Hepatocyte (in vitro differentiated cells): ENCODE data around the gene ARHGAP26. TPM values are rescaled to one million over a fixed set of nuclear protein-coding genes. Genes with fewer than 3 reads are reported as not detected.

Experiments
- DNase-seq: peaks from one replicate; pipeline ENCODE4 v3.0.0-alpha.2; 2016; ENCODE audit warnings: low spot score
- H2AFZ ChIP-seq: fragments of 200-600 bp; sonication (generic); 2 replicates; pipeline ENCODE4 v1.6.0; 2016; ENCODE audit warnings: antibody characterized with exemption, mild to moderate bottlenecking
- H3K27ac ChIP-seq: fragments of 200-600 bp; sonication (generic); 2 replicates; pipeline ENCODE4 v1.5.1; 2016; ENCODE audit warnings: mild to moderate bottlenecking
- H3K27me3 ChIP-seq: fragments of 200-600 bp; sonication (generic); 2 replicates; pipeline ENCODE4 v1.6.1; 2016
- H3K36me3 ChIP-seq: fragments of 200-600 bp; sonication (generic); replicated peaks from 2 replicates; pipeline ENCODE4 v1.5.1; 2016; ENCODE audit warnings: low read depth; ENCODE audit not compliant: insufficient read depth
- H3K4me1 ChIP-seq: fragments of 200-600 bp; sonication (generic); 2 replicates; pipeline ENCODE4 v1.5.1; 2016; ENCODE audit warnings: mild to moderate bottlenecking, moderate library complexity; ENCODE audit not compliant: insufficient read depth
- H3K4me2 ChIP-seq: fragments of 200-600 bp; sonication (generic); 2 replicates; pipeline ENCODE4 v1.6.0; 2016
- H3K4me3 ChIP-seq: fragments of 200-600 bp; sonication (generic); 2 replicates; pipeline ENCODE4 v1.5.1; 2016; ENCODE audit warnings: mild to moderate bottlenecking
- H3K79me2 ChIP-seq: fragments of 200-600 bp; sonication (generic); 2 replicates; pipeline ENCODE4 v1.6.0; 2017; ENCODE audit warnings: mild to moderate bottlenecking
- H3K9me2 ChIP-seq: fragments of 200-600 bp; sonication (generic); replicated peaks from 2 replicates; pipeline ENCODE4 v1.6.0; 2017; ENCODE audit warnings: mild to moderate bottlenecking; ENCODE audit not compliant: insufficient read depth
- H3K9me3 ChIP-seq: fragments of 200-600 bp; sonication (generic); 2 replicates; pipeline ENCODE4 v1.5.1; 2016; ENCODE audit warnings: low read depth, mild to moderate bottlenecking
- H4K20me1 ChIP-seq: fragments of 200-600 bp; sonication (generic); 2 replicates; pipeline ENCODE4 v1.6.0; 2016; ENCODE audit warnings: mild to moderate bottlenecking; ENCODE audit not compliant: insufficient read depth, poor library complexity, severe bottlenecking
- EZH2 ChIP-seq: fragments of 200-600 bp; sonication (generic); IDR thresholded peaks from 2 replicates; pipeline ENCODE4 v1.6.1; 2016; ENCODE audit warnings: antibody characterized with exemption, mild to moderate bottlenecking, borderline replicate concordance
- EZH2phosphoT487 ChIP-seq: fragments of 200-600 bp; sonication (generic); IDR thresholded peaks from one replicate; pipeline ENCODE4 v1.6.1; 2018; ENCODE audit warnings: antibody characterized with exemption, mild to moderate bottlenecking, low read depth, moderate library complexity; ENCODE audit not compliant: unreplicated experiment, severe bottlenecking
- WGBS: methylation state at CpG from one replicate; pipeline ENCODE4 v1.1.6; 2016; ENCODE audit warnings: low lambda C conversion rate; ENCODE audit errors: missing lambda C conversion rate; 5-methylcytosine and 5-hydroxymethylcytosine counted together
- polyA plus RNA-seq: library from polyadenylated mRNA; unstranded; fragments of >200 nt; fragmentation: Nextera tagmentation; extraction: Ambion mirVana; gene quantifications from 2 replicates; pipeline ENCODE4 v1.2.1, GENCODE V29; 2016
- total RNA-seq: library from RNA; depleted of rRNA; stranded (reverse); fragments of >200 nt; gene quantifications from 2 replicates; pipeline ENCODE4 v1.2.3, GENCODE V29; 2014
- TF ChIP-seq, protein P1 (sequence below): fragments of 200-600 bp; sonication (generic); IDR thresholded peaks from 2 replicates; pipeline ENCODE4 v1.5.1; 2016; ENCODE audit warnings: antibody characterized with exemption, mild to moderate bottlenecking; ENCODE audit not compliant: poor library complexity

The ARHGAP26 gene
- total and polyA plus RNA-seq, 2 experiments from 2014 or later = 16.5 to 19.8 TPM

GRCh38 chr5:142753116-142753631 lies 17.0 kb upstream of the ARHGAP26 start:
- Histone ChIP-seq H3K79me2 (no peaks in the 10 kb centered on the region), H3K36me3 (no peaks in the 10 kb centered on the region), H2AFZ (no peak overlapping the region), H3K4me1 (no peaks in the 10 kb centered on the region), H4K20me1 (no peaks in the 10 kb centered on the region), H3K27me3 (no peaks in the 10 kb centered on the region), H3K9me3 (no peaks in the 10 kb centered on the region), H3K4me3 (no peak overlapping the region), H3K27ac (no peak overlapping the region), H3K4me2 (no peak overlapping the region), H3K9me2 (no peaks in the 10 kb centered on the region)
- WGBS = 66% methylated on average over 3 of the region's 3 CpGs
- TF ChIP-seq EZH2 (no peak), EZH2phosphoT487 (no peak)
- TF ChIP-seq, protein P1, sequence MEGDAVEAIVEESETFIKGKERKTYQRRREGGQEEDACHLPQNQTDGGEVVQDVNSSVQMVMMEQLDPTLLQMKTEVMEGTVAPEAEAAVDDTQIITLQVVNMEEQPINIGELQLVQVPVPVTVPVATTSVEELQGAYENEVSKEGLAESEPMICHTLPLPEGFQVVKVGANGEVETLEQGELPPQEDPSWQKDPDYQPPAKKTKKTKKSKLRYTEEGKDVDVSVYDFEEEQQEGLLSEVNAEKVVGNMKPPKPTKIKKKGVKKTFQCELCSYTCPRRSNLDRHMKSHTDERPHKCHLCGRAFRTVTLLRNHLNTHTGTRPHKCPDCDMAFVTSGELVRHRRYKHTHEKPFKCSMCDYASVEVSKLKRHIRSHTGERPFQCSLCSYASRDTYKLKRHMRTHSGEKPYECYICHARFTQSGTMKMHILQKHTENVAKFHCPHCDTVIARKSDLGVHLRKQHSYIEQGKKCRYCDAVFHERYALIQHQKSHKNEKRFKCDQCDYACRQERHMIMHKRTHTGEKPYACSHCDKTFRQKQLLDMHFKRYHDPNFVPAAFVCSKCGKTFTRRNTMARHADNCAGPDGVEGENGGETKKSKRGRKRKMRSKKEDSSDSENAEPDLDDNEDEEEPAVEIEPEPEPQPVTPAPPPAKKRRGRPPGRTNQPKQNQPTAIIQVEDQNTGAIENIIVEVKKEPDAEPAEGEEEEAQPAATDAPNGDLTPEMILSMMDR = no peak
- no peak for DNase-seq

GRCh38 chr5:142754031-142754430 lies 16.1 kb upstream of the ARHGAP26 start:
- 93% methylated on average over 3 of the region's 3 CpGs for WGBS
- Histone ChIP-seq H3K27ac (no peak overlapping the region), H3K9me2 (no peaks in the 10 kb centered on the region)

GRCh38 chr5:142756576-142756975 lies 13.6 kb upstream of the ARHGAP26 start:
- Histone ChIP-seq H2AFZ (no peak overlapping the region), H3K79me2 (no peaks in the 10 kb centered on the region), H3K27me3 (no peaks in the 10 kb centered on the region), H3K27ac (no peak overlapping the region), H3K9me2 (no peaks in the 10 kb centered on the region), H3K4me3 (no peak overlapping the region), H4K20me1 (no peaks in the 10 kb centered on the region), H3K4me2 (no peak overlapping the region), H3K4me1 (no peaks in the 10 kb centered on the region), H3K9me3 (no peaks in the 10 kb centered on the region), H3K36me3 (no peaks in the 10 kb centered on the region)
- no peak for DNase-seq
- TF ChIP-seq EZH2phosphoT487 (no peak), EZH2 (no peak)
- TF ChIP-seq, protein P1 = no peak
- WGBS = 77% methylated on average over 3 of the region's 3 CpGs

More at GRCh38 chr5:142754031-142754430, 16.1 kb upstream of the ARHGAP26 start:
- no peaks in the 10 kb centered on the region for H4K20me1 ChIP-seq
- TF ChIP-seq, protein P1 = no peak
- TF ChIP-seq EZH2phosphoT487 = no peak
- no peak for TF ChIP-seq EZH2
- no peak overlapping the region for H2AFZ ChIP-seq
- no peaks in the 10 kb centered on the region for H3K27me3 ChIP-seq
- no peaks in the 10 kb centered on the region for H3K4me1 ChIP-seq
- no peaks in the 10 kb centered on the region for H3K9me3 ChIP-seq
- no peak overlapping the region for H3K4me3 ChIP-seq
- DNase-seq = no peak
- no peaks in the 10 kb centered on the region for H3K36me3 ChIP-seq
- H3K79me2 ChIP-seq = no peaks in the 10 kb centered on the region
- H3K4me2 ChIP-seq = no peak overlapping the region

GRCh38 chr5:142757564-142757963 lies 12.6 kb upstream of the ARHGAP26 start:
- Histone ChIP-seq H3K27ac (no peak overlapping the region), H3K27me3 (no peaks in the 10 kb centered on the region), H4K20me1 (no peaks in the 10 kb centered on the region), H3K36me3 (no peaks in the 10 kb centered on the region), H3K9me3 (no peaks in the 10 kb centered on the region), H3K9me2 (no peaks in the 10 kb centered on the region), H2AFZ (no peak overlapping the region), H3K79me2 (no peaks in the 10 kb centered on the region), H3K4me2 (no peak overlapping the region), H3K4me1 (no peaks in the 10 kb centered on the region), H3K4me3 (no peak overlapping the region)
- TF ChIP-seq EZH2 (no peak), EZH2phosphoT487 (no peak)
- TF ChIP-seq, protein P1 = no peak
- DNase-seq = no peak
- 84% methylated on average over 4 of the region's 4 CpGs for WGBS
